Pancreas (tissue), 10 donors: ENCODE measurements around the gene SMIM29. TPM values are rescaled to one million over a fixed set of nuclear protein-coding genes. Genes with fewer than 3 reads are reported as not detected.

Experiments used
- ATAC-seq, 4 donors: fragments of 200-7000 bp; cut with Tn5 transposase; one replicate each; pipeline versions ENCODE4 v1.8.0 to v1.9.1; 2020; ENCODE audit warnings: mild to moderate bottlenecking in 4 of 4, moderate library complexity in 4 of 4
- DNase-seq, 6 donors: peaks; one replicate each; pipeline ENCODE4 v3.0.0-alpha.2; 2020
- FAIRE-seq: peaks from 2 replicates; lab custom pipeline; 2012; peaks lifted over from hg19 to GRCh38; lab: Jason Lieb, UNC
- H3K27ac ChIP-seq, 4 donors: fragments of 200-600 bp; sonication (generic); 1 replicate in 3 of 4; 2 replicates in 1 of 4; pipeline versions ENCODE4 v1.5.0 to v1.8.0; 2020
- H3K27me3 ChIP-seq, 4 donors: fragments of 200-600 bp; one replicate each; pipeline ENCODE4 v1.8.0; 2021
- H3K36me3 ChIP-seq, 3 donors: fragments of 200-600 bp; sonication (generic) in 1 of 3; one replicate each; pipeline versions ENCODE4 v1.5.0 to v1.8.0; 2020 to 2021
- H3K4me1 ChIP-seq, 3 donors: fragments of 200-600 bp; one replicate each; pipeline ENCODE4 v1.8.0; 2021
- H3K4me3 ChIP-seq, 4 donors: fragments of 200-600 bp; sonication (generic) in 2 of 4; one replicate each; pipeline versions ENCODE4 v1.5.0 to v1.8.0; 2020 to 2021
- H3K9me3 ChIP-seq, 4 donors: fragments of 200-600 bp; one replicate each; pipeline ENCODE4 v1.8.0; 2021
- WGBS, 2 donors: extraction: QIAGEN DNeasy Blood & Tissue Kit; methylation state at CpG; one replicate each; pipeline ENCODE4 v1.1.7; 2013; 5-methylcytosine and 5-hydroxymethylcytosine counted together
- intact Hi-C, 3 donors: fragments of 100-400 bp; cut with DNase I; formaldehyde crosslinking; loops; one replicate each; pipeline versions ENCODE4 v1.11.1 to v1.14.2; 2022
- polyA plus RNA-seq, 2 donors: library from polyadenylated mRNA; stranded (reverse); fragments of 200-250 nt; gene quantifications; one replicate each; pipeline ENCODE4 v1.2.3, GENCODE V29; 2013
- total RNA-seq, 6 donors: library from RNA; stranded (reverse); fragmentation: NEBNext Ultra II Directional in 4 of 6; extraction: Animal tissue kit (Norgen Biotek cat#: 25700) in 4 of 6; gene quantifications; one replicate each; pipeline versions ENCODE4 v1.2.1 to v1.2.4, GENCODE V29; 2021 to 2023
- TF ChIP-seq, protein P1 (sequence below), 4 donors: fragments of 200-600 bp; sonication (generic) in 3 of 4; IDR thresholded peaks; one replicate each; pipeline versions ENCODE4 v1.5.0 to v1.8.0; 2021; ENCODE audit warnings: antibody characterized with exemption in 4 of 4
- donor health status: healthy with polysubstance abuse.
- donor health status: DM: no; HTN: no; CAD: no; lungs with moderate emphysema.
- donor health status: DM: no; HTN: no; CAD: no.
- donor health status: control.
- donor health status: control.
- donor health status: Bipolar disorder and iron deficiency.
- donor health status: DM: yes; HTN: yes; CAD: no.
- donor health status: DM: no; HTN: no; CAD: no.
- donor health status: DM: no; HTN: no; CAD: no.
- donor health status: DM: yes; HTN: yes; CAD: no.

The SMIM29 gene
- total and polyA plus RNA-seq, 8 donors, result 5.9 to 35.0 (median 8.2) TPM

DNA sequence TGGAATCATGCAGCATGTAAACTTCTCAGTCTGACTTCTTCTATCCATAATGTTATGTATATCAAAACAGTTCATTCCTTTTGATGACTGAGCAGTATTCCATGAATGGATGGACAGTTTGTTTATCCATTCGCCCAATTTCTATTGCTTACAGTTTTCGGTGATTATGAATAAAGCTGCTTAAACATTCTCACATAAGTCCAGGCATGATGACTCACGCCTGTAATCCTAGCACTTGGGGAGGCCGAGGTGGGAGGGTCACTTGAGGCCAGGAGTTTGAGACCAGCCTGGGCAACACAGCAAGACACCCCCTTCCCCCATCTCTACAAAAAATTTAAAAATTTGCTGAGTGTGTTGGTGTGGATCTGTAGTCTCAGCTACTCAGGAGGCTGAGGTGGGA, 35.0 kb downstream of the SMIM29 start:
- H3K4me1 ChIP-seq, result no peaks in the 10 kb centered on the region
- no peaks in the 10 kb centered on the region for H3K27me3 ChIP-seq
- no peaks in the 10 kb centered on the region for H3K36me3 ChIP-seq
- H3K27ac ChIP-seq, result no peak overlapping the region
- WGBS, 2 donors, result 82 to 83% methylated on average over 4 of the region's 4 CpGs
- intact Hi-C loops, result no loop called here
- FAIRE-seq, result no peak
- no peak overlapping the region for H3K4me3 ChIP-seq
- TF ChIP-seq, protein P1, sequence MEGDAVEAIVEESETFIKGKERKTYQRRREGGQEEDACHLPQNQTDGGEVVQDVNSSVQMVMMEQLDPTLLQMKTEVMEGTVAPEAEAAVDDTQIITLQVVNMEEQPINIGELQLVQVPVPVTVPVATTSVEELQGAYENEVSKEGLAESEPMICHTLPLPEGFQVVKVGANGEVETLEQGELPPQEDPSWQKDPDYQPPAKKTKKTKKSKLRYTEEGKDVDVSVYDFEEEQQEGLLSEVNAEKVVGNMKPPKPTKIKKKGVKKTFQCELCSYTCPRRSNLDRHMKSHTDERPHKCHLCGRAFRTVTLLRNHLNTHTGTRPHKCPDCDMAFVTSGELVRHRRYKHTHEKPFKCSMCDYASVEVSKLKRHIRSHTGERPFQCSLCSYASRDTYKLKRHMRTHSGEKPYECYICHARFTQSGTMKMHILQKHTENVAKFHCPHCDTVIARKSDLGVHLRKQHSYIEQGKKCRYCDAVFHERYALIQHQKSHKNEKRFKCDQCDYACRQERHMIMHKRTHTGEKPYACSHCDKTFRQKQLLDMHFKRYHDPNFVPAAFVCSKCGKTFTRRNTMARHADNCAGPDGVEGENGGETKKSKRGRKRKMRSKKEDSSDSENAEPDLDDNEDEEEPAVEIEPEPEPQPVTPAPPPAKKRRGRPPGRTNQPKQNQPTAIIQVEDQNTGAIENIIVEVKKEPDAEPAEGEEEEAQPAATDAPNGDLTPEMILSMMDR (IDR thresholded peaks at IDR 0.05), result no peak
- H3K9me3 ChIP-seq, result no peaks in the 10 kb centered on the region
- no peak for DNase-seq
- no peak for ATAC-seq

DNA sequence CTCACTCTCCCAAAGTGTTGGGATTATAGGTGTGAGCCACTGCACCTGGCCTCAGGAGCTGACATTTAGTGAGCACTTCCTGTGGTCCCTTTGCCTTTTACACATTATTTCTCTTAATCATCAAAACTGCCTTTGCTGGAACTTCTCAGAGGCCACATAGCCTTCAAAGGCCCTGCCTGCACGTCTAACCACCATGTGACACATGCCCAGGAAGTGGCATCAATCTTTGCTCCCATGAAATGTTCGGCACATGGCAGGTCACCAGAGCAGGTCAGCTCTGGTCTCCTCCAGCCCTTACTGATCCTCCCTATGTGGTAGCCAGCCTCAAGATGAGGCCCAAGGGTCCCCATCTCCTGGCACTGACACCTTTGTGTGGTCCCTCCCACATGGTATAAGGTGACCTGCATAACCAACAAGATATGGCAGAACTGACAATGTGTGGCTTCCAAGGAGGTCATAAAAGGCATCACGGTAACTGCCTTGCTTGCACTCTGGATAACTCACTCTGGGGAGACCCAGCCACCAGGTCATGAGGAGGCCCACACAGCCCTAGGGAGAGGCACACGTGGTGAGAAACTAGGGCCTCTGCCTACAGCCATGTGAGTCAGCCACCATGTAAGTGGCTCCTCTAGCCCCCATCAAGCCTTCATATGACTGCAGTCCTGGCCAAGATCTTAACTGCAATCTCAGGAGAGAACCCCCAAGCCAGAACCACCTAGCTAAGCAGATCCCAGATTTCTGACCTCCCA, 40.9 kb downstream of the SMIM29 start:
- no peak overlapping the region for H3K27ac ChIP-seq
- no peaks in the 10 kb centered on the region for H3K9me3 ChIP-seq
- no peaks in the 10 kb centered on the region for H3K36me3 ChIP-seq
- no peak for ATAC-seq
- no peak for DNase-seq
- intact Hi-C loops, result no loop called here
- 79 to 82% methylated on average over 4 of the region's 4 CpGs for WGBS, 2 donors
- no peak for FAIRE-seq
- H3K4me1 ChIP-seq, result no peaks in the 10 kb centered on the region
- H3K27me3 ChIP-seq, result no peaks in the 10 kb centered on the region
- TF ChIP-seq, protein P1 (IDR thresholded peaks at IDR 0.05), result no peak
- no peak overlapping the region for H3K4me3 ChIP-seq

DNA sequence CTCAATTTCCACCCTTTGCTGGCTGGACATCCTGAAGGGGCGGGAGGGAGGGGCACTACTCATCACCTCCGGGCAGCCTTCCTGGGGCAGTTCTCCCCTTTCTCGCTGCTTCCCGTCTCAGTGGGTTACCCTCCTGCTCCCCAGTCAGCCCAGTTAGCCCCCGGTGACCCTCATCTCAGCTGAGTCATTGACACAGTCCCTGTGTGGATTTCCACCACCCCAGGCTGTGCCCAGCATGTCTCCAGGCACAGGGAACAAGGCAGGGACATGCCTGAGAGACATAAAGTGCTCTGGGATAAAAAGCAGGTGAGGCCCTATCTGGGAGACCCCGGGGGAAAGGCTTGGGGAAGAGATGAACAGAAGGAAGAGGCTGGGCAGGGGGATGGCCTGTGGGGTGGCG, 42.1 kb downstream of the SMIM29 start:
- H3K4me1 ChIP-seq, result no peaks in the 10 kb centered on the region
- intact Hi-C loops, result no loop called here
- no peak for FAIRE-seq
- no peaks in the 10 kb centered on the region for H3K36me3 ChIP-seq
- TF ChIP-seq, protein P1 (IDR thresholded peaks at IDR 0.05), result no peak
- H3K4me3 ChIP-seq, result no peak overlapping the region
- H3K27ac ChIP-seq, result no peak overlapping the region
- DNase-seq, result no peak
- H3K9me3 ChIP-seq, result no peaks in the 10 kb centered on the region
- no peak for ATAC-seq
- 64 to 67% methylated on average over 7 of the region's 7 CpGs for WGBS, 2 donors
- H3K27me3 ChIP-seq, result no peaks in the 10 kb centered on the region

DNA sequence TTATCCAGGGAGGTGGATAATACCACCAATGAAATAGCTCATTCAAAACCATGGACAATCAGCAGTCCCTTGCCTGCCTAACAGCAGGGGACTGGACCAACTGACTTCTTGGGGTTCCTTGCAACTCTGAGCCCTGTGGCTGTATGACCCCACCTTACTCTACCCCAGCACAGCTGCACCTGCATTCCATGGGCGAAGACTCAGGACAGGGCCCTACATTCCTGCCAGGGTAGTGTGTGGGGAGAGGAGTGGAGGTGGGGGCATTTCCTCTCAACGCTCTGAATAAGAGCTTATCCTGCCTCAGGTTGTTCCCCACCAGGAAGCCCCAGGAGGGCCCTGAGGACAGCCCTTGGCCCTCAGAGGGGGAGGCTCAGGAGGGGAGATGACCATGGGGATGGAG, 42.9 kb downstream of the SMIM29 start:
- ATAC-seq, result no peak
- no peaks in the 10 kb centered on the region for H3K9me3 ChIP-seq
- FAIRE-seq, result no peak
- DNase-seq, result no peak
- H3K36me3 ChIP-seq, result no peaks in the 10 kb centered on the region
- TF ChIP-seq, protein P1 (IDR thresholded peaks at IDR 0.05), result no peak
- 77 to 80% methylated on average over 2 of the region's 2 CpGs for whole genome bisulfite sequencing, 2 donors
- no peaks in the 10 kb centered on the region for H3K27me3 ChIP-seq
- H3K27ac ChIP-seq, result no peak overlapping the region
- no peaks in the 10 kb centered on the region for H3K4me1 ChIP-seq
- intact Hi-C loops, result no loop called here
- no peak overlapping the region for H3K4me3 ChIP-seq

DNA sequence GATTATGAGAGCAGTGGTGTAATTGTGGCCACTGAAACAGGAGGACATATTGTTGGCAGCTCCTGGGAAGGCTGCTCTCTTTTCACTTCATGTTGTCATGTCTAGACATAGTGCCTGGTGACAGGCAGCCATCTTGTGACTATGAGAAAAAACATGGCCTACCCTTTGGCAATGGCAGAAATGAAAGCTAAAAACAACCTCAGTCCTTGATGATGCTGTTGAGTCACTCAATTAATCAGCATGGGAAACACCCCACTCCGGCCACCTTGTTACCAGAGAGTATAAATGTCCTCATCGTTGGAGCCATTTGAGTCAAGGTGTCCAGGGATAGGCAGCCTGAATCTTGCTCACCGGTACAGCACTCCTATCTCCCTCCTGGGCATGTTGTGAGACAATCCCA, 43.3 kb downstream of the SMIM29 start:
- DNase-seq (no peak), ATAC-seq (no peak), FAIRE-seq (no peak)
- TF ChIP-seq, protein P1 (IDR thresholded peaks at IDR 0.05), result no peak
- WGBS, 2 donors, result 91 to 94% methylated on average over 3 of the region's 3 CpGs
- Histone ChIP-seq H3K9me3 (no peaks in the 10 kb centered on the region), H3K27me3 (no peaks in the 10 kb centered on the region), H3K4me1 (no peaks in the 10 kb centered on the region), H3K4me3 (no peak overlapping the region), H3K36me3 (no peaks in the 10 kb centered on the region), H3K27ac (no peak overlapping the region)
- intact Hi-C loops, result no loop called here
